ENCODE results near the gene NISCH.

NISCH gene

GRCh38 chr3:52451237-52452083 is 3.9 kb upstream of the NISCH start:
- TF ChIP-seq CTCF (IDR thresholded peaks at IDR 0.05; ENCODE audit: low read depth, low read length, poor library complexity, severe bottlenecking) (no peak), EZH2phosphoT487 (IDR thresholded peaks at IDR 0.05; ENCODE audit: borderline replicate concordance, low read length) (no peak)
- H4K20me1 ChIP-seq (ENCODE audit: control insufficient read depth, insufficient read depth, low read depth, low read length): no peaks in the 10 kb centered on the region
- H3K27me3 ChIP-seq (ENCODE audit: control insufficient read depth, low read length): no peaks in the 10 kb centered on the region
- H3K27ac ChIP-seq (ENCODE audit: low read depth, low read length): no peak overlapping the region
- no peaks in the 10 kb centered on the region for H3K9me2 ChIP-seq (replicated peaks; ENCODE audit: control insufficient read depth, low read length)
- peaks cover 5% of the 10 kb centered on the region for H3K36me3 ChIP-seq (ENCODE audit: control insufficient read depth, low read length)
- no peak overlapping the region for H3K4me3 ChIP-seq (ENCODE audit: low read length)
- H3K4me2 ChIP-seq (ENCODE audit: low read length): no peak overlapping the region
- H3F3A ChIP-seq (ENCODE audit: control insufficient read depth, insufficient read depth): no peaks in the 10 kb centered on the region
- peaks cover 17% of the 10 kb centered on the region for H3K79me2 ChIP-seq (ENCODE audit: control insufficient read depth, low read length)
- no peaks in the 10 kb centered on the region for H3K9me3 ChIP-seq (ENCODE audit: control insufficient read depth, insufficient read depth, low read length)
- H3K4me1 ChIP-seq (ENCODE audit: control insufficient read depth, low read length): peaks cover 12% of the 10 kb centered on the region

- Histone ChIP-seq H3K27me3 (ENCODE audit: control insufficient read depth, low read length) (no peaks in the 10 kb centered on the region), H3K27ac (ENCODE audit: low read depth, low read length) (no peak overlapping the region), H3K4me2 (ENCODE audit: low read length) (no peak overlapping the region), H3K4me3 (ENCODE audit: low read length) (no peak overlapping the region), H3K36me3 (ENCODE audit: control insufficient read depth, low read length) (peaks cover 8% of the 10 kb centered on the region), H3K4me1 (ENCODE audit: control insufficient read depth, low read length) (peaks cover 18% of the 10 kb centered on the region), H4K20me1 (ENCODE audit: control insufficient read depth, insufficient read depth, low read depth, low read length) (no peaks in the 10 kb centered on the region), H3F3A (ENCODE audit: control insufficient read depth, insufficient read depth) (no peaks in the 10 kb centered on the region), H3K9me3 (ENCODE audit: control insufficient read depth, insufficient read depth, low read length) (no peaks in the 10 kb centered on the region), H3K79me2 (ENCODE audit: control insufficient read depth, low read length) (peaks cover 23% of the 10 kb centered on the region), H3K9me2 (replicated peaks; ENCODE audit: control insufficient read depth, low read length) (no peaks in the 10 kb centered on the region)
- no peak for TF ChIP-seq CTCF (IDR thresholded peaks at IDR 0.05; ENCODE audit: low read depth, low read length, poor library complexity, severe bottlenecking)
- no peak for TF ChIP-seq EZH2phosphoT487 (IDR thresholded peaks at IDR 0.05; ENCODE audit: borderline replicate concordance, low read length)
Measured at GRCh38 chr3:52452126-52452525, 3.3 kb upstream of the NISCH start.

GRCh38 chr3:52452570-52453221 is 2.7 kb upstream of the NISCH start:
- Histone ChIP-seq H3K9me3 (ENCODE audit: control insufficient read depth, insufficient read depth, low read length) (no peaks in the 10 kb centered on the region), H4K20me1 (ENCODE audit: control insufficient read depth, insufficient read depth, low read depth, low read length) (no peaks in the 10 kb centered on the region), H3K27me3 (ENCODE audit: control insufficient read depth, low read length) (no peaks in the 10 kb centered on the region), H3K4me2 (ENCODE audit: low read length) (no peak overlapping the region), H3K9me2 (replicated peaks; ENCODE audit: control insufficient read depth, low read length) (no peaks in the 10 kb centered on the region), H3K36me3 (ENCODE audit: control insufficient read depth, low read length) (peaks cover 14% of the 10 kb centered on the region), H3F3A (ENCODE audit: control insufficient read depth, insufficient read depth) (no peaks in the 10 kb centered on the region), H3K79me2 (ENCODE audit: control insufficient read depth, low read length) (peaks cover 29% of the 10 kb centered on the region), H3K4me1 (ENCODE audit: control insufficient read depth, low read length) (peaks cover 23% of the 10 kb centered on the region), H3K27ac (ENCODE audit: low read depth, low read length) (no peak overlapping the region), H3K4me3 (ENCODE audit: low read length) (no peak overlapping the region)
- TF ChIP-seq CTCF (IDR thresholded peaks at IDR 0.05; ENCODE audit: low read depth, low read length, poor library complexity, severe bottlenecking) (no peak), EZH2phosphoT487 (IDR thresholded peaks at IDR 0.05; ENCODE audit: borderline replicate concordance, low read length) (no peak)

Measured in DOHH2 (cell line).